Activated gamma-delta T cell treated with anti-CD3 and anti-CD28 coated beads, Interleukin-2, amount 50 U/mL, for 16 hours (primary cell): Measurements from ENCODE around the gene ZKSCAN5.
A peak's percentile ranks its signal among the peaks of the same experiment; 100 is the strongest.
"Not testable (repeated sequence)": the region's sequence is repeated elsewhere in the genome, so short reads cannot be mapped to it uniquely, and the experiment has no call there.

ENCODE experiments used
- DNase-seq: peaks from one replicate; pipeline ENCODE4 v3.0.0-alpha.2; 2020; ENCODE audit warnings: low read depth

The ZKSCAN5 gene

GRCh38 chr7:99551767-99552463, 47.5 kb downstream of the ZKSCAN5 start, which contains the start of gene FAM200A:
Gene FAM200A (minus strand): TSS chr7:99552114. CDS start chr7:99548407, 3,707 bp downstream.
- peak; percentile 79 for DNase-seq

DNA sequence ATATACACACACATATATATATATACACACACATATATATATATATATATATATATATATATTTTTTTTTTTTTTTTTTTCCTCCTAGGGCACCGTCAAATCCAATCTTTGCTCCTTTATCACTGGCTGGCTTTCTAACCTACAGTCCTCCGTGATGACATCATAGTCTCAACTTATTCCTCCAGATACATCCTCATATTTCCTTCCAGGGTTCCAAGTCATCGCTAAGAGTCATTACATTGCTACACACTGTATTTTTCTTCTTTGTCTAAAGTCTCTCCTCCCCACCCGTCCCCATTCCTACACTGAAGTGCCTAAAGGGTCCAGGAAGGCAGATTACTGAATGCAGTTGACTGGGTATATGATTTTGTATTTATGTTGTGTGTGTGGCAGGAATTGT, 48.6 kb downstream of the ZKSCAN5 start:
- no peak for DNase-seq

DNA sequence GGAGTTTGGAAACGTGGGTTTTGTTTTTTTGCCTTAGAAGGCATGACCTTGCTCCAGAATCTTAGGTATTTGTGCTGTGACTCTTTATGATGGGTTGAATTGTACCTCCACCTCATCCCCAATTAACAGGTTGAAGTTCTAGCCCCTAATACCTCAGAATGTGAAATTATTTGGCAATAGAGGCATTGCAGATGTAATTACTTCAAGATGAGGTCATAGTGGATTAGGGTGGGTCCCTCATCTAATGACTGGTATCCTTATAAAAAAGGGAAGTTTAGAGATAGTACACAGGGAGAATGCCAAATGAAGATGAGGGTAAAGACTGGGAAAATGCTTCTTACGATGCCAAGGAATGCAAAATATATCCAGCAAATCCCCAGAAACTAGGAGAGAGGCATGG, 50.5 kb downstream of the ZKSCAN5 start:
- no peak for DNase-seq

- no peak for DNase-seq
These were observed 52.7 kb downstream of the ZKSCAN5 start for GRCh38 chr7:99557196-99557607.

GRCh38 chr7:99557940-99558305, 53.5 kb downstream of the ZKSCAN5 start:
- no peak for DNase-seq

- peak; percentile 93 for DNase-seq
These were observed 54.1 kb downstream of the ZKSCAN5 start, which contains the start of gene ZNF655 for GRCh38 chr7:99558306-99559174. Gene ZNF655 (plus strand): TSS chr7:99558642. CDS start chr7:99560560, 1,918 bp downstream.

DNA sequence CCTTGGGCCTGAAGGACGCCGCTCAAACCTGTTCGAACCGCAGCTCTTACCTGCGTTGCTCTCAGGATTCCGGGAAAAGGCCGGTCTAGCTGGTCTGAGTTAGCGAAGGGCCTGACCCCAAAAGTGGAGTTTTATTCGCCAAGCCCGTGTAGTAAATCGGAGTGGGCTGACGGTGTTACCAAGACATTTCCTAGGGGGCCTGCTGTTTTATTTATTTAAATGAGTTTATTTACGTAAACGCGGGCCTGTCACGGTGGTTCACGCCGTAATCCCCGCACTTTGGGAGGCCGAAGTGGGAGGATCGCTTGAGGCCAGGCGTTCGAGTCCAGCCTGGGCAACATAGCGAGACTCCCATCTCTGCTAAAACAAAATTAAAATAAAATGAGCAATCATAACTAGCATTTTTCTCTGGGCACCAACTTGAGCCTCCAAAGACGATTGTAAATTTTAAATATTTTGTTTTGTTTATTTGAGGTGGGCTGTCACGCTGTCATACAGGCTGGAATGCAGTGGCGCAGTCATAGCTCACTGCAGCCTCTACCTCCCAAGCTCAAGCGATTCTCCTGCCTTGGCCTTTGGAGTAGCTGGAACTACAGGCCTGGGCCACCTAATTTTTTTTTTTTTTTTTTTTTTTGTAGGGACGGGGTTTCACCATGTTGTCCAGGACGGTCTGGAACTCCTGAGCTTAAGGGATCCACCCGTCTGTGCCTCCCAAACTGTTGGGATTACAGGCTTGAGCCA, 54.9 kb downstream of the ZKSCAN5 start:
- DNase-seq: no peak

GRCh38 chr7:99560834-99561736, 56.6 kb downstream of the ZKSCAN5 start:
- DNase-seq: no peak

- no peak for DNase-seq
These were observed 57.2 kb downstream of the ZKSCAN5 start for GRCh38 chr7:99561737-99562051.

DNA sequence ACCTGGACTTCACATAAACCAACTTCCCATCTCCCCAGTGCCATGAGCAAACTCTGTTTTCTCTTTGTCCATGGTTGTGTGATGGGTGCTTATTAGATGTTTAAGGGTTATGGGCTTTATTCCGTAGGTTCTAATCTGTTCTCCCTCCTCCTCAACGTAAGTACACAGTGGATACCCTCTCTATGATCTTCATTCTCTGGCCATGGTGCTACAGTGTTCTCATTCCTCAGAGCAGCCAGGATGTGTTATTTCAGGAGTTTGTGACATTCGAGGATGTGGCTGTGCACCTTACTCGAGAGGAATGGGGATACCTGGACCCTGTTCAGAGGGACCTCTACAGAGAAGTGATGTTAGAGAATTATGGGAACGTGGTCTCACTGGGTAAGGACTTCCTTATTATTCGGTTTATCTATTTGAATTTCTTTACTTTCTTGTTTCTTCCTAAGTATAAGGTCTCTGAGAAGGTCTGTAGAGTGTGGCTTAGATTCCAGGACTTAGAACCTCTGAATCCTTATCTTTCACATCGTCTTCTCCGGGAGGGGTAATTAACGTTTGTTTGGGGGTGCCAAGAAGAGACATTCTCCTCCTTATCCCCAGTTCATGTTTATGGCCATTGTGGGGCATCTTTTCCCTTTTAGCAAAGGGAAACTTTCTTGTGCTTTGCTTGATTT, 57.8 kb downstream of the ZKSCAN5 start:
- no peak for DNase-seq

DNA sequence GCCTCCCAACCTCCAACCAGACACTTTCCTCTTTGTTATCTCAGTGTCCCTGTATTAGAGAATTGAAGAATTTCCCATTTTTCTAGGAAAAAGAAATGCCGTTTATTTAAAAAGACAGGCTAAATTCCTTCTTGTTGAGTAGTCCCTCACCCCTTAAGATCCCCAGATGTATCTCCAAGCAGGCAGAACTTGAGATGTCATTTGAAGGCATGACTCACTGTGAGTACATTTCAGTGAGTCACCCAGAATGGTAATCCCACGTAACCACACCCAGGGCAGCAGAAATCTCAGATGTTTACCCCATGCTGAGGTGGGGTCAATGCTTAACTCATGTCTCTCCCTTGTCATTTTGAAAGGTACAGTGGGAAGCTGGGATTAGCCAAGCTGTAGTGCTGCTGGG, 58.4 kb downstream of the ZKSCAN5 start:
- DNase-seq: no peak

GRCh38 chr7:99563650-99564049, 59.2 kb downstream of the ZKSCAN5 start:
- DNase-seq: no peak

DNA sequence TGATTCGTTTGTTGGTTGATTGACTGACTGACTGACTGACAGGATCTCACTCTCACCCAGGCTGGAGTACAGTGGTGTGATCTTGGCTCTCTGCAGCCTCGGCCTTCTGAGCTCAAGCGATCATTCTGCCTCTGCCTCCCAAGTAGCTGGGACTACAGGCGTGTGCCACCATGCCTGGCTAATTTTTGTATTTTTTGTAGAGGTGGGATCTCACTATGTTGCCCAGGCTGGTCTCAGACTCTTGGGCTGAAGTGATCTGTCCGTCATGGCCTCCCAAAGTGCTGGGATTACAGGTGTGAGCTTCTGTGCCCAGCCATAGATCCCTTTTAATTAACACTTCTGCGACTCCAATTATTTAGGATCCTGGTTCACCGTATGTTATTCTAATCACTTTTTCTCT, 64.3 kb downstream of the ZKSCAN5 start:
- not testable (repeated sequence) for DNase-seq

DNA sequence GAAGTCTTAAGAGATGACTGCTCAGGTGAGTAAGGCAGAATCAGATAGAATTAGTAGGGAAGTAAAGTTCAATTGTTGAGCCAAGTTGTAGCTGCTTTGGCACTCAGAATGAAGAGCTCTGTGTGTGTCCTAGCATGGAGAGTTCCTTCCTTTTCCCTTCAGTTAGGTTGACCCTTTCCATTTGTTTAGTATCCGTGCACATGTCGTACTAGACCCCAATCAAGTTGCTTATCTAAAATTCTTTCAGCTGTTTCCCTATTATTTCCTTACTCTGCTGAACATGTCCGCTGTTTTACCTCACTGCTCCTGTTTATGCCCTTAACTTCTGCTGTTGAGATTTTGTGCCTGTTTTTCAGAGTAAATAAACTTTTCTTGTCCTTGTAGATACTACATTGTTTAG, 67.3 kb downstream of the ZKSCAN5 start:
- DNase-seq: no peak

DNA sequence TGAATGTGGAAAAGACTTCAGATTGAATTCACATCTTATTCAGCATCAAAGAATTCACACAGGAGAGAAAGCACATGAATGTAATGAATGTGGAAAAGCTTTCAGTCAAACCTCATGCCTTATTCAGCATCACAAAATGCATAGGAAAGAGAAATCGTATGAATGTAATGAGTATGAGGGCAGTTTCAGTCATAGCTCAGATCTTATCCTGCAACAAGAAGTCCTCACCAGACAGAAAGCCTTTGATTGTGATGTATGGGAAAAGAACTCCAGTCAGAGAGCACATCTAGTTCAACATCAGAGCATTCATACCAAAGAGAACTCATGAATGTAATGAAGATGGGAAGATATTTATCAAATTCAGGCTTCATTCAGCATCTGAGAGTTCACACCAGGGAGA, 68.8 kb downstream of the ZKSCAN5 start:
- DNase-seq: no peak

DNA sequence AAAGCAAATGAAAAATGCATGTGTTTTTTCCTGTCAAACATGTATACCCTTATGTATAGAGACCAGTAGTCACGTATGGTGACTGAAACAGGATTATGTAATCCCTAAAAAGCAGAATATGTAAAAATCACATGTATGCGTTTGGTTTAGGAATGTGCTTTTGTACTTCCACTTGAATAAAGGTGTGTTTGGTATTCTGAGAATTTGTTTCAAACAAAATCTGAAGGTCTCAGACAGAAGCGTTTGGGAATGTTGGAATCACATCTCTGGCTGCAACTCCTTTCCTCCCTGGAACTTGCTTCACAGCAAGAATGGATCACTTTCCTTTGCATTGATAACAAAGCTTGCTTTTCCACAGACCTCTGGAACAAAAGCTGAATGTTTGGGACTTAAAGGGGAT, 71.8 kb downstream of the ZKSCAN5 start:
- no peak for DNase-seq

DNA sequence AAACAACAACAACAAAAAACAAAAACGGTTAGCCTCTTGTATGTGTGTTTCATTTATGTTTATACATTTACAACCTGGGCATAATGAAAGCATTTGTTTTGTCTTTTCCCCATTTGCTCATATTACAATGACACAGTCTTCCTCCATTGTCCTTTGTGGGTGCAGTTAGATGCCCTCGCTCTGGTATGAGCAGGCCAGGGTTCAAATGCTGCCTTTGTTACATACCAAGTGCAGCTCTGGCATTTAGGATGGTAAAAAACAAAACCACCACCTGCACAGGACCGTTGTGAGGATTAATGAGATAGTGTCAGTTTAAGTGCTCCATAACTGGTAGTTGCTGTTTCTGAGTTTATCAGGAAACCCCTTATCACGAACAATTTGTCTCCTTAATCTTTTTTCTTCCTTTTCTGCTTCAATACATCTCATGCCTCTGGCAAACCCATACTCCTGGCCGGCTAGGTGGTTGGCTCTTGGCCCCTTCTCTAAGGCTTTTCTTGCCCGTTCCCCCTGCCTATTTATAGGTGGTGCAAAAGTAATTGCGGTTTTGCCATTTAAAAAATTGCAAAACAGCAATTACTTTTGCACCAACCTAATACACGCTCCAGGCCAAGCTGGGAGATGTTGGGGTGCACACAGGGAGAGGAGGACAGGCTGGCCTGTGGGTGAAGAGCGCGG, 75.0 kb downstream of the ZKSCAN5 start:
- no peak for DNase-seq

GRCh38 chr7:99579956-99580777, 75.7 kb downstream of the ZKSCAN5 start:
- DNase-seq: peak; percentile 33

GRCh38 chr7:99580778-99581332, 76.4 kb downstream of the ZKSCAN5 start:
- DNase-seq: not testable (repeated sequence)
